ENCODE measurements around the gene ACOT12.

Gene ACOT12

DNA sequence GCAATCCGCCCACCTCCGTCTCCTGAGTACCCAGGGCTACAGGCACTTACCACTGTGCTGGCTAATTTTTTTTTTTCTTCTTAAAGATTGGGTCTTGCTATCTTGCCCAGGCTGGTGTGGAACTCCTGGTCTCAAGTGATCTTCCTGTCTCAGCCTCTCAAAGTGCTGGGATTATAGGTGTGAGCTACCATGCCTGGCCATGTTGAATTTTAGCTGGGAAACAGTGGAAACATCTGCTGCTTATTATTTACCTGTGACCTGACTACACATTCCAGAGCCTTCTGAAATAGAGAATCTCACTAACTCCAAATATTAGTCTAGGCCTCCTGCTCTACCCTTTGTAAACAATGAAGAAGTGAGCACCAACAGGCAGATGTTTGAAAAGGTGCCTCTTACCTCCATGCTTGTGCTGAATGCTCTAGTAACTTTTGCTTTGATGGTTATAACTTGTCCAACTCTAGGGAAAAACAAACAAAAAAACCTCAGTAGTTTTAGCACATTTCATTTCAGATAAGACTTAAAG is 22.5 kb downstream of the ACOT12 start:
- Mint-ChIP-seq H3K4me3 (no peak overlapping the region), H3K9me3 (no peaks in the 10 kb centered on the region), H3K4me1 (no peaks in the 10 kb centered on the region)

GRCh38 chr5:81370912-81371311 is 23.0 kb downstream of the ACOT12 start:
- no peaks in the 10 kb centered on the region for H3K4me1 Mint-ChIP-seq
- H3K27ac Mint-ChIP-seq, result no peak overlapping the region
- H3K36me3 Mint-ChIP-seq, result no peaks in the 10 kb centered on the region
- no peak for DNase-seq
- ATAC-seq (replicated peaks), result no peak
- H3K27me3 Mint-ChIP-seq, result peaks cover 12 to 21% of the 10 kb centered on the region in 2 donors
- no peak overlapping the region for H3K4me3 Mint-ChIP-seq
- H3K9me3 Mint-ChIP-seq, result no peaks in the 10 kb centered on the region

More for the DNA sequence above, 22.5 kb downstream of the ACOT12 start:
- ATAC-seq (replicated peaks) (no peak), DNase-seq (no peak)
- Mint-ChIP-seq H3K27ac (no peak overlapping the region), H3K27me3 (peaks cover 17 to 27% of the 10 kb centered on the region in 2 donors), H3K36me3 (no peaks in the 10 kb centered on the region)

- DNase-seq (no peak), ATAC-seq (replicated peaks) (no peak)
- no peaks in the 10 kb centered on the region for H3K27me3 Mint-ChIP-seq
- H3K4me3 Mint-ChIP-seq, result no peak overlapping the region
- no peaks in the 10 kb centered on the region for H3K36me3 Mint-ChIP-seq
- no peak overlapping the region for H3K27ac Mint-ChIP-seq
- no peaks in the 10 kb centered on the region for H3K4me1 Mint-ChIP-seq
- H3K9me3 Mint-ChIP-seq, result no peaks in the 10 kb centered on the region
Observed at GRCh38 chr5:81365541-81365940, 28.4 kb downstream of the ACOT12 start.

DNA sequence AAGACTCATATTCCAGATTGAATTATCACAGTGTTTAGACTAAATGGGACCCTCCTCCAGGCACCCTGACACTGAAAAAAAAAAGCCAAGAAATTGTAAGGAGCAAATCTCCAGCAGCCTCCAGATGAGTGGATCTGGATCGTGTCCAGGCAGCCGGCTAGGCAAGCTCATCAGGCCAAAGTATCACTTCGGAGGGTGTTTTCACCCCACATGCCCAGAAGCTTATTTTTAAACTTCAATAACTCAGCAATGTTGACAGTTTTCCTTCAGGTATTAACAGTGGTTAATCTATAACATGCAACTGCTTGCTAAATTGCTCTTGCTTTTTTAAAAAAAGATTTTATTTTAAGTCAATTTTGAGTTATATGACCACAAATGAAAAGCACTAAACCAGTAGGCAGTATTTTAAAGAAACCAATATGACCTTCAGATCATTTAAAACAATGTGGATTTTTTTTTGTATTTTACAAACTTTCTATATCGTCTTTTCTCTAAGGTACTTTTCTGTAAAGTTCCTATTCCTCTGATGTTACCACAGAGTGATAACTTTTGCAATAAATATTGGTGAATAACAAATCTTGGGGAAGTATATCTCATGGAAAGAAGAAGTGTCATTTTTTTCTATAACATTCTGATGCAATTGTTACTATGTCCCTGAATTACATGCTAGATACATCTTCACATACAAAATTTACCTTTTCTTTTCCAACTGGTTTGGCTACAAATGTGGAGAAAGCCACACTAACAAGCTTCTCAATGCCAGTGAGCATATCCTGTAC is 30.7 kb downstream of the ACOT12 start:
- Mint-ChIP-seq H3K27me3 (peaks cover 0 to 3% of the 10 kb centered on the region in 2 donors), H3K4me1 (no peaks in the 10 kb centered on the region)

GRCh38 chr5:81361600-81361999 is 32.3 kb downstream of the ACOT12 start:
- Mint-ChIP-seq H3K36me3 (no peaks in the 10 kb centered on the region), H3K27ac (no peak overlapping the region), H3K4me1 (no peaks in the 10 kb centered on the region), H3K4me3 (no peak overlapping the region), H3K9me3 (no peaks in the 10 kb centered on the region), H3K27me3 (peaks cover 0 to 3% of the 10 kb centered on the region in 2 donors)
- ATAC-seq (replicated peaks) (no peak), DNase-seq (no peak)

More for the DNA sequence above, 30.7 kb downstream of the ACOT12 start:
- Mint-ChIP-seq H3K9me3 (no peaks in the 10 kb centered on the region), H3K4me3 (no peak overlapping the region), H3K36me3 (no peaks in the 10 kb centered on the region), H3K27ac (no peak overlapping the region)
- DNase-seq, result no peak
- no peak for ATAC-seq (replicated peaks)

DNA sequence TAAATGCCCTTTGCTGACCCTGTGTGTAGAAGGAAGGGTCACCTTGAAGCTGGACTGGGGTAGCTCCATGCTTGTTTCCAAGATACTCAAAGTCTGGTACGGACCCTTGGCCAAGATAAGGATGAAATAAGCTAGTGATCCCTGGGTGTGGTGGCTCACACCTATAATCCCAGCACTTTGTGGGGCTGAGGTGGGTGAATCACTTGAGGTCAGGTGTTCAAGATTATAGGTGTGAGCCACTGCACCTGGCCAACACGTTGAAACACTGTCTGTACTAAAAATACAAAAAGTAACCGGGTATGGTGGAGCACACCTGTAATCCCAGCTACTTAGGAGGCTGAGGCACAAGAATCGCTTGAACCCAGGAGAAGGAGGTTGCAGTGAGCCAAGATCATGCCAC is 33.3 kb downstream of the ACOT12 start:
- Mint-ChIP-seq H3K4me1 (no peaks in the 10 kb centered on the region), H3K36me3 (no peaks in the 10 kb centered on the region)

DNA sequence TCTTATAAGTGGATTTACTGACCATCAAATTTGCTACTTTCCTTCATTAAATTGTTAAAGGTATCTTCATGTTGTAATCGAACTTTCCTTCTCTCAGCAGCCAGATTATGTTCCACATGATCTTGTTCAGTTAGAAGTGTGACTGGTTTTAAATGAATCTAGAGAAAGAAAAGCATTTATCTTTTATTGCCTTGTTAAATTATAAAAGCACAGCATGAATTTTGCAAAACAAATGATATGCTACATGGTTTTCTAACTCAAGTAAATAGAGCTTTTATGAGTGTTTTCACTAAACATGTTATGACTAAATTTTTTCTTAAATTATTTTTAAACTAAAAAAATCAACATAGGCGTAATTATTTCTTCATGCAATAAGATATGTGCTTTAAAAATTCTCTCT is 34.1 kb downstream of the ACOT12 start:
- no peak for ATAC-seq (replicated peaks)
- DNase-seq, result no peak
- Mint-ChIP-seq H3K4me1 (no peaks in the 10 kb centered on the region), H3K27ac (no peak overlapping the region), H3K36me3 (no peaks in the 10 kb centered on the region), H3K9me3 (no peaks in the 10 kb centered on the region), H3K4me3 (no peak overlapping the region), H3K27me3 (peaks cover 0 to 3% of the 10 kb centered on the region in 2 donors)

More for the DNA sequence above, 33.3 kb downstream of the ACOT12 start:
- DNase-seq (no peak), ATAC-seq (replicated peaks) (no peak)
- Mint-ChIP-seq H3K27ac (no peak overlapping the region), H3K9me3 (no peaks in the 10 kb centered on the region), H3K4me3 (no peak overlapping the region), H3K27me3 (peaks cover 0 to 3% of the 10 kb centered on the region in 2 donors)

- no peaks in the 10 kb centered on the region for H3K36me3 Mint-ChIP-seq
Observed at GRCh38 chr5:81359108-81359507, 34.8 kb downstream of the ACOT12 start.

GRCh38 chr5:81355291-81356251 is 38.4 kb downstream of the ACOT12 start:
- H3K4me1 Mint-ChIP-seq, result no peaks in the 10 kb centered on the region
- DNase-seq (no peak), ATAC-seq (replicated peaks) (no peak)
- peaks cover 0 to 3% of the 10 kb centered on the region in 2 donors for H3K27me3 Mint-ChIP-seq
- H3K27ac Mint-ChIP-seq, result no peak overlapping the region
- no peaks in the 10 kb centered on the region for H3K36me3 Mint-ChIP-seq
- no peaks in the 10 kb centered on the region for H3K9me3 Mint-ChIP-seq
- no peak overlapping the region for H3K4me3 Mint-ChIP-seq

More at GRCh38 chr5:81359108-81359507, 34.8 kb downstream of the ACOT12 start:
- DNase-seq (no peak), ATAC-seq (replicated peaks) (no peak)
- Mint-ChIP-seq H3K27ac (no peak overlapping the region), H3K9me3 (no peaks in the 10 kb centered on the region), H3K4me1 (no peaks in the 10 kb centered on the region), H3K27me3 (peaks cover 0 to 3% of the 10 kb centered on the region in 2 donors), H3K4me3 (no peak overlapping the region)

- H3K27me3 Mint-ChIP-seq, result peaks cover 0 to 6% of the 10 kb centered on the region in 2 donors
- H3K4me3 Mint-ChIP-seq, result no peak overlapping the region
- no peaks in the 10 kb centered on the region for H3K36me3 Mint-ChIP-seq
- DNase-seq (no peak), ATAC-seq (replicated peaks) (no peak)
- peaks cover 0 to 4% of the 10 kb centered on the region in 2 donors for H3K4me1 Mint-ChIP-seq
- no peaks in the 10 kb centered on the region for H3K9me3 Mint-ChIP-seq
- H3K27ac Mint-ChIP-seq, result no peak overlapping the region
Observed at GRCh38 chr5:81354093-81354492, 39.8 kb downstream of the ACOT12 start.

DNA sequence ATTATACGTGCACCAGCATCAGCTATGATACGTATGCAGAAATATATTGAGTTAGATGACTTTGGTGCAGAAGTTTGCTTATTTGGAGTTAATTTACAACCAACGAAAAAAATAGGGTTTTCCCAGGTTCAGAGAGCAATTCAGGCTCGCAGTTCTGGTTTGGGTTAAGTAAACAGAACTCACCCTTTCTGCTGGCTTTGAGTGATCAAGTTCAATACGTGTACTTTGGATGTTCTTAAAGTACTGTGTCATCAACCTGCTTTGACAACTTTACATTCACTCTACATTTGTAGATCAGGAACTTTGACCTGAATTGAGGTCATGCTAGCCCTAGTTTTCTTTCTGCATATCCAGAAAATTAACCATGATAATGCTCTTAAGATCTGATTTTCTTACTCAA is 40.7 kb downstream of the ACOT12 start:
- ATAC-seq (replicated peaks) (no peak), DNase-seq (no peak)
- peaks cover 0 to 3% of the 10 kb centered on the region in 2 donors for H3K27me3 Mint-ChIP-seq
- no peak overlapping the region for H3K4me3 Mint-ChIP-seq
- no peaks in the 10 kb centered on the region for H3K9me3 Mint-ChIP-seq
- H3K36me3 Mint-ChIP-seq, result no peaks in the 10 kb centered on the region
- H3K4me1 Mint-ChIP-seq, result peaks cover 0 to 4% of the 10 kb centered on the region in 2 donors
- H3K27ac Mint-ChIP-seq, result no peak overlapping the region

DNA sequence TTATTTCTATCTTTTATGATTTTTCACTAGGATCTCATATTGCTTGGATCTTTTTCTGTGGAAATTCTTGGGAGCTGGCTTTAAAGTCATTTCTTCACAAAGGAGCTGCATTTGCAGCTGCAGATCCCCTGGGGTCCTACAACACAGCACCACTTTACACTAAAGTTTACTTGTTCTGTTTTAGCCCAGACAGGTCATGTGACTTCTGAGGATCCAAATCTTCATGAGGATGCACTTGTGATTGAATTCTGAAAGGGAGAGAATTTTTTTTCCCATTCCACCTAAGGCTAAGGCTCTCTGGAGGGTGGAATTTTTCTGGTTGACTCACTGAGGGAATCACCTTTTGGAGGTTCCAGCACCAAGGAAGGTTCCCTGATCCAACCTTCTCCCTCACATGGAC is 43.4 kb downstream of the ACOT12 start:
- no peak overlapping the region for H3K4me3 Mint-ChIP-seq
- H3K9me3 Mint-ChIP-seq, result no peaks in the 10 kb centered on the region
- H3K27ac Mint-ChIP-seq, result no peak overlapping the region
- ATAC-seq (replicated peaks) (no peak), DNase-seq (no peak)
- H3K36me3 Mint-ChIP-seq, result no peaks in the 10 kb centered on the region
- H3K4me1 Mint-ChIP-seq, result peaks cover 0 to 4% of the 10 kb centered on the region in 2 donors
- H3K27me3 Mint-ChIP-seq, result peaks cover 0 to 3% of the 10 kb centered on the region in 2 donors

DNA sequence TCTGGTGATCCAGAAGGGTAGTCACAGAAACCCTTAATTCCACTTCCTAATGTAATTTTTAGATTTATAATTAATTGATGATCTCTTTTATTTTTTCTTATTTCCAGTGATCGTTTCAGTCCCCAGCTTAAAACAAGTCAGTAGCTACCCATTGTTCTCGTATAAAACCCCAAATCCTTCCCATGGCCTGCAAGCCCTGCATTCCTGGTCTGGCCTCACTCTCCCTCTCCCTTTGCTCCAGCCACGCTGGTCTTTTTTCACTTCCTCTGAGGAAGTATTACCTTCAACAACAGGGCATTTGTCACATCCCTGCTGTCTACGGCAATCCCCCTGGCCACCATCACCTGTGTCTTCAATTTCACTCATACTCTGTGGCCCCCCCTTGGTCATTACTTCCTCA is 44.8 kb downstream of the ACOT12 start:
- H3K27me3 Mint-ChIP-seq, result peaks cover 0 to 3% of the 10 kb centered on the region in 2 donors
- H3K36me3 Mint-ChIP-seq, result no peaks in the 10 kb centered on the region
- H3K27ac Mint-ChIP-seq, result no peak overlapping the region
- ATAC-seq (replicated peaks), result no peak
- H3K4me3 Mint-ChIP-seq, result no peak overlapping the region
- H3K9me3 Mint-ChIP-seq, result no peaks in the 10 kb centered on the region
- H3K4me1 Mint-ChIP-seq, result peaks cover 0 to 4% of the 10 kb centered on the region in 2 donors
- DNase-seq, result no peak

- Mint-ChIP-seq H3K4me1 (peaks cover 0 to 4% of the 10 kb centered on the region in 2 donors), H3K36me3 (no peaks in the 10 kb centered on the region), H3K27me3 (peaks cover 0 to 3% of the 10 kb centered on the region in 2 donors), H3K4me3 (no peak overlapping the region), H3K27ac (no peak overlapping the region), H3K9me3 (no peaks in the 10 kb centered on the region)
- no peak for ATAC-seq (replicated peaks)
- DNase-seq, result no peak
Observed at GRCh38 chr5:81345411-81346003, 48.4 kb downstream of the ACOT12 start.

Measured in stimulated activated naive B cell treated with anti-CD40 and anti-IgM and Interleukin-4, amounts not matched to agents 10 μg/mL and 1 μg/mL and 100 μg/mL, for 72 hours (primary cell).